Stimulated activated naive CD8-positive, alpha-beta T cell treated with anti-CD3 and anti-CD28 coated beads, Interleukin-15, amount 100 ng/mL, for 72 hours (primary cell): Measurements from ENCODE around the gene CA10.

Source experiments
- ATAC-seq: fragments of 150-1000 bp; cut with Tn5 transposase; 2 replicates; pipeline ENCODE4 v1.10.0; 2021; ENCODE audit warnings: mild to moderate bottlenecking, moderate library complexity
- DNase-seq, 2 donors: peaks; one replicate each; pipeline ENCODE4 v3.0.0; 2021 to 2022
- H3K27ac Mint-ChIP-seq, 2 donors: one replicate each; pipeline ENCODE4 v1.8.0; 2022; ENCODE audit warnings: mild to moderate bottlenecking in 2 of 2, mixed read lengths in 2 of 2, moderate library complexity in 2 of 2
- H3K27me3 Mint-ChIP-seq: one replicate; pipeline ENCODE4 v1.8.0; 2022; ENCODE audit warnings: mixed read lengths
- H3K4me1 Mint-ChIP-seq: one replicate; pipeline ENCODE4 v1.8.0; 2022; ENCODE audit warnings: mild to moderate bottlenecking, mixed read lengths
- H3K4me3 Mint-ChIP-seq, 2 donors: one replicate each; pipeline ENCODE4 v1.8.0; 2022; ENCODE audit warnings: mild to moderate bottlenecking in 2 of 2, mixed read lengths in 2 of 2, moderate library complexity in 1 of 2
- H3K9me3 Mint-ChIP-seq, 2 donors: one replicate each; pipeline ENCODE4 v1.8.0; 2022; ENCODE audit warnings: mixed read lengths in 2 of 2

Gene CA10

GRCh38 chr17:51683291-51683690, 475.2 kb downstream of the CA10 start:
- Mint-ChIP-seq H3K9me3 (no peaks in the 10 kb centered on the region), H3K27ac (no peak overlapping the region), H3K4me1 (no peaks in the 10 kb centered on the region), H3K4me3 (no peak overlapping the region), H3K27me3 (peaks cover 14% of the 10 kb centered on the region)
- ATAC-seq = no peak
- no peak for DNase-seq

GRCh38 chr17:51682115-51682514, 476.4 kb downstream of the CA10 start:
- Mint-ChIP-seq H3K27ac (no peak overlapping the region), H3K4me1 (no peaks in the 10 kb centered on the region), H3K9me3 (no peaks in the 10 kb centered on the region), H3K4me3 (no peak overlapping the region), H3K27me3 (peaks cover 14% of the 10 kb centered on the region)
- DNase-seq (no peak), ATAC-seq (no peak)

- no peaks in the 10 kb centered on the region for H3K4me1 Mint-ChIP-seq
- no peak for DNase-seq
- no peak for ATAC-seq
- H3K4me3 Mint-ChIP-seq = no peak overlapping the region
- no peak overlapping the region for H3K27ac Mint-ChIP-seq
- H3K9me3 Mint-ChIP-seq = no peaks in the 10 kb centered on the region
- peaks cover 11% of the 10 kb centered on the region for H3K27me3 Mint-ChIP-seq
Observed at GRCh38 chr17:51677875-51678274, 480.6 kb downstream of the CA10 start.

GRCh38 chr17:51676691-51677487, 481.6 kb downstream of the CA10 start:
- H3K4me1 Mint-ChIP-seq = no peaks in the 10 kb centered on the region
- no peak for ATAC-seq
- no peaks in the 10 kb centered on the region for H3K9me3 Mint-ChIP-seq

GRCh38 chr17:51674579-51675255, 483.8 kb downstream of the CA10 start:
- H3K4me3 Mint-ChIP-seq = no peak overlapping the region
- H3K27ac Mint-ChIP-seq = no peak overlapping the region
- H3K4me1 Mint-ChIP-seq = no peaks in the 10 kb centered on the region
- ATAC-seq (no peak), DNase-seq (no peak)
- H3K27me3 Mint-ChIP-seq = peaks cover 21% of the 10 kb centered on the region
- H3K9me3 Mint-ChIP-seq = peaks cover 3 to 5% of the 10 kb centered on the region in 2 donors

More at GRCh38 chr17:51676691-51677487, 481.6 kb downstream of the CA10 start:
- Mint-ChIP-seq H3K27me3 (peaks cover 12% of the 10 kb centered on the region), H3K27ac (peak overlapping the region in 1 of 2 donors; percentile 78), H3K4me3 (no peak overlapping the region)
- no peak for DNase-seq

GRCh38 chr17:51673070-51673469, 485.4 kb downstream of the CA10 start:
- no peak for DNase-seq
- Mint-ChIP-seq H3K4me3 (no peak overlapping the region), H3K4me1 (no peaks in the 10 kb centered on the region), H3K27ac (no peak overlapping the region), H3K27me3 (peaks cover 21% of the 10 kb centered on the region), H3K9me3 (peaks cover 7 to 8% of the 10 kb centered on the region in 2 donors)
- ATAC-seq = no peak

GRCh38 chr17:51672065-51672464, 486.4 kb downstream of the CA10 start:
- Mint-ChIP-seq H3K27ac (no peak overlapping the region), H3K27me3 (peaks cover 21% of the 10 kb centered on the region), H3K4me3 (no peak overlapping the region), H3K9me3 (peaks cover 7 to 8% of the 10 kb centered on the region in 2 donors), H3K4me1 (no peaks in the 10 kb centered on the region)
- DNase-seq (no peak), ATAC-seq (no peak)

- Mint-ChIP-seq H3K4me1 (no peaks in the 10 kb centered on the region), H3K9me3 (peaks cover 7 to 8% of the 10 kb centered on the region in 2 donors), H3K4me3 (no peak overlapping the region), H3K27ac (no peak overlapping the region), H3K27me3 (peaks cover 21% of the 10 kb centered on the region)
- ATAC-seq = no peak
- DNase-seq = no peak
Observed at GRCh38 chr17:51670899-51671298, 487.6 kb downstream of the CA10 start.

GRCh38 chr17:51668963-51669246, 489.6 kb downstream of the CA10 start:
- no peak overlapping the region for H3K4me3 Mint-ChIP-seq
- H3K9me3 Mint-ChIP-seq = peaks cover 7 to 8% of the 10 kb centered on the region in 2 donors
- no peak for DNase-seq
- H3K4me1 Mint-ChIP-seq = no peaks in the 10 kb centered on the region
- H3K27ac Mint-ChIP-seq = no peak overlapping the region
- ATAC-seq = no peak
- H3K27me3 Mint-ChIP-seq = peaks cover 18% of the 10 kb centered on the region

- no peak overlapping the region for H3K27ac Mint-ChIP-seq
- no peaks in the 10 kb centered on the region for H3K4me1 Mint-ChIP-seq
- peaks cover 7 to 8% of the 10 kb centered on the region in 2 donors for H3K9me3 Mint-ChIP-seq
- H3K27me3 Mint-ChIP-seq = peaks cover 16% of the 10 kb centered on the region
- H3K4me3 Mint-ChIP-seq = no peak overlapping the region
- no peak for ATAC-seq
- no peak for DNase-seq
Observed at GRCh38 chr17:51668155-51668962, 490.2 kb downstream of the CA10 start.

- ATAC-seq = no peak
- Mint-ChIP-seq H3K27ac (no peak overlapping the region), H3K4me1 (no peaks in the 10 kb centered on the region), H3K9me3 (peaks cover 7 to 8% of the 10 kb centered on the region in 2 donors), H3K4me3 (no peak overlapping the region), H3K27me3 (peaks cover 19% of the 10 kb centered on the region)
- DNase-seq = no peak
Observed at GRCh38 chr17:51667706-51668083, 490.8 kb downstream of the CA10 start.

GRCh38 chr17:51666971-51667705, 491.4 kb downstream of the CA10 start:
- Mint-ChIP-seq H3K27me3 (peaks cover 19% of the 10 kb centered on the region), H3K27ac (no peak overlapping the region), H3K9me3 (peaks cover 7 to 8% of the 10 kb centered on the region in 2 donors), H3K4me1 (no peaks in the 10 kb centered on the region), H3K4me3 (no peak overlapping the region)
- no peak for DNase-seq
- no peak for ATAC-seq

- Mint-ChIP-seq H3K9me3 (no peaks in the 10 kb centered on the region), H3K27ac (no peak overlapping the region), H3K4me1 (no peaks in the 10 kb centered on the region)
Observed at GRCh38 chr17:51662204-51663056, 496.1 kb downstream of the CA10 start.

GRCh38 chr17:51661403-51661802, 497.1 kb downstream of the CA10 start:
- no peaks in the 10 kb centered on the region for H3K9me3 Mint-ChIP-seq
- no peak overlapping the region for H3K4me3 Mint-ChIP-seq
- H3K4me1 Mint-ChIP-seq = no peaks in the 10 kb centered on the region
- H3K27me3 Mint-ChIP-seq = peaks cover 8% of the 10 kb centered on the region
- no peak for ATAC-seq
- no peak overlapping the region for H3K27ac Mint-ChIP-seq
- no peak for DNase-seq

More at GRCh38 chr17:51662204-51663056, 496.1 kb downstream of the CA10 start:
- Mint-ChIP-seq H3K27me3 (peaks cover 8% of the 10 kb centered on the region), H3K4me3 (no peak overlapping the region)
- ATAC-seq (no peak), DNase-seq (no peak)
